Keratinocyte (primary cell): ENCODE results near the gene SLC9A4. TPM values are rescaled to one million over a fixed set of nuclear protein-coding genes. Genes with fewer than 3 reads are reported as not detected.

Source experiments
- DNase-seq: peaks from one replicate; pipeline ENCODE4 v3.0.0-alpha.2; 2011; ENCODE audit warnings: low read depth, missing footprints, low spot score
- FAIRE-seq: peaks from 2 replicates; lab custom pipeline; 2011; peaks lifted over from hg19 to GRCh38; lab: Jason Lieb, UNC
- H2AFZ ChIP-seq: 2 replicates; pipeline ENCODE4 v1.6.0; 2012; ENCODE audit warnings: low read length, control low read depth, inconsistent platforms; ENCODE audit not compliant: control insufficient read depth
- H3K27ac ChIP-seq: 2 replicates; pipeline ENCODE4 v1.5.1; 2011; ENCODE audit warnings: low read length; ENCODE audit not compliant: control insufficient read depth, insufficient read depth
- H3K27me3 ChIP-seq: 3 replicates; pipeline ENCODE4 v1.6.0; 2011; ENCODE audit warnings: low read length; ENCODE audit not compliant: control insufficient read depth, insufficient read depth; ENCODE audit errors: extremely low read depth
- H3K36me3 ChIP-seq, 2 experiments: 2 replicates in 1 of 2; 3 replicates in 1 of 2; pipeline ENCODE4 v1.5.1; 2011; ENCODE audit warnings: low read length in 2 of 2, mild to moderate bottlenecking in 1 of 2; ENCODE audit not compliant: control insufficient read depth in 2 of 2, insufficient read depth in 2 of 2; ENCODE audit errors: extremely low read depth in 1 of 2
- H3K4me1 ChIP-seq: 3 replicates; pipeline ENCODE4 v1.5.1; 2011; ENCODE audit warnings: low read length; ENCODE audit not compliant: control insufficient read depth, insufficient read depth; ENCODE audit errors: extremely low read depth
- H3K4me2 ChIP-seq: 3 replicates; pipeline ENCODE4 v1.6.0; 2011; ENCODE audit warnings: low read depth, low read length; ENCODE audit not compliant: control insufficient read depth, insufficient read depth; ENCODE audit errors: extremely low read depth
- H3K4me3 ChIP-seq, 3 experiments: fragments of 200-600 bp in 1 of 3; sonication (generic) in 1 of 3; 2 replicates in 2 of 3; 3 replicates in 1 of 3; pipeline ENCODE4 v1.5.1; 2011 to 2016; ENCODE audit warnings: low read length in 3 of 3, mild to moderate bottlenecking in 3 of 3, control low read depth in 2 of 3, inconsistent platforms in 1 of 3, low read depth in 1 of 3, mixed read lengths in 1 of 3, mixed run types in 1 of 3, moderate library complexity in 1 of 3; ENCODE audit not compliant: control insufficient read depth in 2 of 3, insufficient read depth in 2 of 3; ENCODE audit errors: extremely low read depth in 1 of 3
- H3K79me2 ChIP-seq: 2 replicates; pipeline ENCODE4 v1.6.0; 2012; ENCODE audit warnings: low read length; ENCODE audit not compliant: control insufficient read depth, insufficient read depth
- H3K9ac ChIP-seq: 3 replicates; pipeline ENCODE4 v1.6.0; 2011; ENCODE audit warnings: low read length; ENCODE audit not compliant: control insufficient read depth, insufficient read depth; ENCODE audit errors: extremely low read depth
- H3K9me1 ChIP-seq: 3 replicates; pipeline ENCODE4 v1.6.0; 2011; ENCODE audit warnings: low read length; ENCODE audit not compliant: control insufficient read depth, insufficient read depth; ENCODE audit errors: extremely low read depth
- H3K9me3 ChIP-seq: 2 replicates; pipeline ENCODE4 v1.5.1; 2012; ENCODE audit warnings: low read depth, low read length; ENCODE audit not compliant: control insufficient read depth
- H4K20me1 ChIP-seq: 3 replicates; pipeline ENCODE4 v1.6.0; 2011; ENCODE audit warnings: low read length; ENCODE audit not compliant: control insufficient read depth, insufficient read depth; ENCODE audit errors: extremely low read depth
- CTCF ChIP-seq, 3 experiments: IDR thresholded peaks in 1 of 3; conservative IDR thresholded peaks in 1 of 3; optimal IDR thresholded peaks in 1 of 3; 2 replicates in 2 of 3; 3 replicates in 1 of 3; pipeline versions ENCODE3 to v1.5.1; 2011; ENCODE audit warnings: low read length in 3 of 3, mild to moderate bottlenecking in 3 of 3, moderate library complexity in 2 of 3, control low read depth in 1 of 3, inconsistent platforms in 1 of 3; ENCODE audit not compliant: insufficient read depth in 2 of 3; ENCODE audit errors: extremely low read depth in 1 of 3
- EZH2 ChIP-seq: IDR thresholded peaks from one replicate; pipeline ENCODE4 v1.6.1; 2012; ENCODE audit warnings: inconsistent platforms, mild to moderate bottlenecking, low read length, moderate library complexity
- dilution Hi-C: fragments of 300-500 bp; cut with MboI; formaldehyde crosslinking; loops from one replicate; pipeline ENCODE4 v1.7.0; 2020; ENCODE audit warnings: low sequenced_read_pairs; ENCODE audit not compliant: extremely low pct_ligation_motif_present
- polyA plus RNA-seq, 5 experiments: library from polyadenylated mRNA; depleted of rRNA in 3 of 5; stranded (reverse) in 3 of 5; stranded (forward) in 1 of 5; unstranded in 1 of 5; fragments of >200 nt; gene quantifications; 1 replicate in 1 of 5; 2 replicates in 3 of 5; 3 replicates in 1 of 5; pipeline versions ENCODE4 v1.2.1 to v1.2.3, GENCODE V29; 2011 to 2012; ENCODE audit warnings: missing spikeins in 2 of 5, low read depth in 1 of 5, low replicate concordance in 1 of 5

The SLC9A4 gene
- polyA plus RNA-seq, 1 donor (not counting 4 experiments of a cell fraction or from before 2014, with no cell fraction given), result not detected

GRCh38 chr2:102547462-102547861, 74.4 kb downstream of the SLC9A4 start:
- TF ChIP-seq CTCF (optimal IDR thresholded peaks at IDR 0.05 in 1 of 3, IDR thresholded peaks at IDR 0.05 in 1 of 3, conservative IDR thresholded peaks at IDR 0.05 in 1 of 3; ENCODE audit: extremely low read depth in 1 of 3, insufficient read depth in 2 of 3, low read length in 3 of 3) (no peak), EZH2 (no peak)
- H3K27me3 ChIP-seq, result no peaks in the 10 kb centered on the region
- H3K9me1 ChIP-seq, result no peaks in the 10 kb centered on the region
- dilution Hi-C loops, result no loop called here
- no peaks in the 10 kb centered on the region for H3K36me3 ChIP-seq
- DNase-seq (no peak), FAIRE-seq (no peak)
- no peak overlapping the region for H2AFZ ChIP-seq
- H3K4me1 ChIP-seq, result no peaks in the 10 kb centered on the region
- H3K9me3 ChIP-seq, result no peaks in the 10 kb centered on the region
- H3K4me2 ChIP-seq, result no peak overlapping the region
- H3K9ac ChIP-seq, result no peak overlapping the region
- no peak overlapping the region for H3K4me3 ChIP-seq
- no peak overlapping the region for H3K27ac ChIP-seq
- no peaks in the 10 kb centered on the region for H4K20me1 ChIP-seq
- no peaks in the 10 kb centered on the region for H3K79me2 ChIP-seq

- TF ChIP-seq EZH2, result no peak
- TF ChIP-seq CTCF (optimal IDR thresholded peaks at IDR 0.05 in 1 of 3, IDR thresholded peaks at IDR 0.05 in 1 of 3, conservative IDR thresholded peaks at IDR 0.05 in 1 of 3; ENCODE audit: extremely low read depth in 1 of 3, insufficient read depth in 2 of 3, low read length in 3 of 3), result no peak
- DNase-seq (no peak), FAIRE-seq (no peak)
- Histone ChIP-seq H2AFZ (no peak overlapping the region), H3K9me1 (no peaks in the 10 kb centered on the region), H3K4me3 (no peak overlapping the region), H3K27ac (no peak overlapping the region), H3K9me3 (no peaks in the 10 kb centered on the region), H3K9ac (no peak overlapping the region), H4K20me1 (no peaks in the 10 kb centered on the region), H3K27me3 (no peaks in the 10 kb centered on the region), H3K4me2 (no peak overlapping the region), H3K4me1 (no peaks in the 10 kb centered on the region), H3K79me2 (no peaks in the 10 kb centered on the region), H3K36me3 (no peaks in the 10 kb centered on the region)
- dilution Hi-C loops, result no loop called here
Observed at GRCh38 chr2:102549027-102549426, 76.0 kb downstream of the SLC9A4 start.
